Measurements from ENCODE around the gene ANK3. TPM values are rescaled to one million over a fixed set of nuclear protein-coding genes. Genes with fewer than 3 reads are reported as not detected.
A peak's percentile ranks its signal among the peaks of the same experiment; 100 is the strongest.

Gene ANK3
- total RNA-seq, 1 experiment from 2014 or later = 6.7 TPM

DNA sequence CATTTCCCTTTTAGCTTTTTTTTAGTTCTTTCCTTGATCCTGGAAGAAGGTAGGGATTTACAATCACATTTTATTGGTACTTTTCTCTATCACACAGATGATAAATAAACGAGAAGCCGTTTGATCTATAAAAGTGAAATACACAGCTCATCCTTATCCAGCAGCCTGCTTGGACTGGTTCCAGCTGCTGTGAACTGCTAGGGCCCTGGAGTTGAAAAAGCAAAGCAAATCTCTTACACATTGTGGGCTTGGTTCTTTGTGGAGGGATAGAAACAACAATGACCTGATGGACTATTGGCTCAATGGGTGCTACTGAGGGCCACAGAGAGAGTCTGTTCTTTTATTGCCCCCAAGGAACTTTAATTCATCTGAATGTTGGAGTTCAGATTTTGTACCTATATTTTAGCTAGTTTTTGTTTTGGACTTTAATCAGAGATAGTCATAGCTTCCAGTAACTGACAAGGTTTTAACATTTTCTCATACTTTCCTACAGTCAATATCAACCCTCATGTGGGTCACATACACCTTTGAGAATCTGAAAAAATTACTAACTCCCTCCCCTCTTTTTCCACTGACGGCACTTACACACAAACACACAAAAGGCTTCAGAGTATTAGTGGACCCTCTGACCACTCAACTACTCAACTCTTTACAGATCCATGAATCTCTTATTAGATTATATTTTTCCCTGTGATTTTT, 391.7 kb downstream of the ANK3 start:
- H3K36me3 Mint-ChIP-seq (ENCODE audit: insufficient read depth, unreplicated experiment) = no peaks in the 10 kb centered on the region
- peaks cover 7% of the 10 kb centered on the region for H3K4me1 Mint-ChIP-seq (ENCODE audit: insufficient read depth, unreplicated experiment)
- no peak overlapping the region for H3K27ac Mint-ChIP-seq (ENCODE audit: low read depth, unreplicated experiment)
- no peaks in the 10 kb centered on the region for H3K9me3 Mint-ChIP-seq (ENCODE audit: unreplicated experiment)
- no peaks in the 10 kb centered on the region for H3K27me3 Mint-ChIP-seq (ENCODE audit: insufficient read depth, unreplicated experiment)
- BruUV-seq (replicated peaks) = no TSS peak
- H3K4me3 Mint-ChIP-seq (ENCODE audit: unreplicated experiment) = no peak overlapping the region
- DNase-seq (ENCODE audit: unreplicated experiment) = no peak
- ChIA-PET POLR2A (interaction anchor here (0.6 kb wide), 1 partner anchor 34 kb away, joined by 3 read pairs; no protein-coding TSS in a partner anchor), CTCF (interaction anchor here (0.5 to 1.2 kb wide), 5 partner anchors 89 to 167 kb away, joined by 3 to 4 read pairs (median 3); no protein-coding TSS in a partner anchor)
- TF ChIP-seq, protein P1, sequence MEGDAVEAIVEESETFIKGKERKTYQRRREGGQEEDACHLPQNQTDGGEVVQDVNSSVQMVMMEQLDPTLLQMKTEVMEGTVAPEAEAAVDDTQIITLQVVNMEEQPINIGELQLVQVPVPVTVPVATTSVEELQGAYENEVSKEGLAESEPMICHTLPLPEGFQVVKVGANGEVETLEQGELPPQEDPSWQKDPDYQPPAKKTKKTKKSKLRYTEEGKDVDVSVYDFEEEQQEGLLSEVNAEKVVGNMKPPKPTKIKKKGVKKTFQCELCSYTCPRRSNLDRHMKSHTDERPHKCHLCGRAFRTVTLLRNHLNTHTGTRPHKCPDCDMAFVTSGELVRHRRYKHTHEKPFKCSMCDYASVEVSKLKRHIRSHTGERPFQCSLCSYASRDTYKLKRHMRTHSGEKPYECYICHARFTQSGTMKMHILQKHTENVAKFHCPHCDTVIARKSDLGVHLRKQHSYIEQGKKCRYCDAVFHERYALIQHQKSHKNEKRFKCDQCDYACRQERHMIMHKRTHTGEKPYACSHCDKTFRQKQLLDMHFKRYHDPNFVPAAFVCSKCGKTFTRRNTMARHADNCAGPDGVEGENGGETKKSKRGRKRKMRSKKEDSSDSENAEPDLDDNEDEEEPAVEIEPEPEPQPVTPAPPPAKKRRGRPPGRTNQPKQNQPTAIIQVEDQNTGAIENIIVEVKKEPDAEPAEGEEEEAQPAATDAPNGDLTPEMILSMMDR (IDR thresholded peaks at IDR 0.05; ENCODE audit: unreplicated experiment) = no peak
- intact Hi-C loops (cut with micrococcal nuclease) = no loop called here

DNA sequence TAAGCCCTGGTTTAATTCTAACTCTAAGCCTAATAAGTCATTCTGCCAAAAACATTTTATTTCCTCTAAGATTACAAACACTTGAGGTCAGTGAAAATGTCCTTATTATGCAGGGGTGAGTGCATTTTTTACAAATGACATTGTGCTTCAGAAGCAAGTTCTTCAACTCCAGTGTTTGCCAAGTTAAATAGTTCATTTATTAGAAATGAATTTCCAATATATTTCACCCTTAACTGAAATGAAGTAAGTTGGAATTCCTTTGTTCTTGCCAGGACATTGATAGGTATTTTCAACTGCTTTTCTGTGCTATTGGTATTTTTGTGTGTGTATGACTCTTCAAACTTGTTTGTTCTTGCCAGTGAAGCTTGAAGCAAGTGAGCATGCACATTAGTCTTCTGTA, 393.8 kb downstream of the ANK3 start:
- H3K4me3 Mint-ChIP-seq (ENCODE audit: unreplicated experiment) = no peak overlapping the region

DNA sequence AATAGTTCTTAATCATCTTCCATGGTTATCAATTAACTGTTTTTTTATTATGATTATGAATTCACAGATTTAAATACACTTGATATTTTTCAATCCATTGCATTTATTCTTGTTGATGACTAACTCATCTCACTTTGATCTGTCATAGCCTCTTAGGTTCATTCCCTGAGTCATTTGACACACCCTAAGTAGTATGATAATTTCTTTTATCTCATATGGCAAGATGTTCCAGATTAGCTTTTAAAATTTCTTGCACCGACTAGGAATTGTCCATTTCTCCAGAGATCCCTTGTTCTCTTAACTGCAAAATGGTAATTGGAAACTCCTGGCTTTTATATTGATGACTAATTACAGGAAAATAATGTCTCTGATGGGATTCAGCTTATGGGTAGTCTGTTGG, 395.7 kb downstream of the ANK3 start:
- no peak overlapping the region for H3K27ac Mint-ChIP-seq (ENCODE audit: low read depth, unreplicated experiment)
- ChIA-PET POLR2A (interaction anchor here (0.6 to 5.0 kb wide), 7 partner anchors 9 to 100 kb away, joined by 3 to 30 read pairs (median 4); partner anchors contain the start of gene CCDC6), CTCF (interaction anchor here (3.1 kb wide), 1 partner anchor 88 kb away, joined by 11 read pairs; the partner anchor contains the start of gene CCDC6)
- H3K27me3 Mint-ChIP-seq (ENCODE audit: insufficient read depth, unreplicated experiment) = no peaks in the 10 kb centered on the region
- H3K36me3 Mint-ChIP-seq (ENCODE audit: insufficient read depth, unreplicated experiment) = no peaks in the 10 kb centered on the region
- peaks cover 16% of the 10 kb centered on the region for H3K4me1 Mint-ChIP-seq (ENCODE audit: insufficient read depth, unreplicated experiment)
- intact Hi-C loops (cut with micrococcal nuclease) = no loop called here
- H3K4me3 Mint-ChIP-seq (ENCODE audit: unreplicated experiment) = no peak overlapping the region
- TF ChIP-seq, protein P1 (IDR thresholded peaks at IDR 0.05; ENCODE audit: unreplicated experiment) = no peak
- no TSS peak for BruUV-seq (replicated peaks)
- no peaks in the 10 kb centered on the region for H3K9me3 Mint-ChIP-seq (ENCODE audit: unreplicated experiment)
- no peak for DNase-seq (ENCODE audit: unreplicated experiment)

More for the DNA sequence above, 393.8 kb downstream of the ANK3 start:
- DNase-seq (ENCODE audit: unreplicated experiment) = no peak
- H3K27ac Mint-ChIP-seq (ENCODE audit: low read depth, unreplicated experiment) = no peak overlapping the region
- intact Hi-C loops (cut with micrococcal nuclease) = no loop called here
- TF ChIP-seq, protein P1 (IDR thresholded peaks at IDR 0.05; ENCODE audit: unreplicated experiment) = no peak
- no peaks in the 10 kb centered on the region for H3K36me3 Mint-ChIP-seq (ENCODE audit: insufficient read depth, unreplicated experiment)
- H3K27me3 Mint-ChIP-seq (ENCODE audit: insufficient read depth, unreplicated experiment) = no peaks in the 10 kb centered on the region
- BruUV-seq (replicated peaks) = no TSS peak
- CTCF ChIA-PET = interaction anchor here (1.0 to 1.6 kb wide), 2 partner anchors 90 to 122 kb away, joined by 3 to 4 read pairs; partner anchors contain the start of gene CCDC6
- H3K9me3 Mint-ChIP-seq (ENCODE audit: unreplicated experiment) = no peaks in the 10 kb centered on the region
- peaks cover 16% of the 10 kb centered on the region for H3K4me1 Mint-ChIP-seq (ENCODE audit: insufficient read depth, unreplicated experiment)
- POLR2A ChIA-PET = interaction anchor here (0.7 to 5.0 kb wide), 5 partner anchors 10 to 1348 kb away, joined by 3 to 30 read pairs (median 4); partner anchors contain the start of gene CCDC6

DNA sequence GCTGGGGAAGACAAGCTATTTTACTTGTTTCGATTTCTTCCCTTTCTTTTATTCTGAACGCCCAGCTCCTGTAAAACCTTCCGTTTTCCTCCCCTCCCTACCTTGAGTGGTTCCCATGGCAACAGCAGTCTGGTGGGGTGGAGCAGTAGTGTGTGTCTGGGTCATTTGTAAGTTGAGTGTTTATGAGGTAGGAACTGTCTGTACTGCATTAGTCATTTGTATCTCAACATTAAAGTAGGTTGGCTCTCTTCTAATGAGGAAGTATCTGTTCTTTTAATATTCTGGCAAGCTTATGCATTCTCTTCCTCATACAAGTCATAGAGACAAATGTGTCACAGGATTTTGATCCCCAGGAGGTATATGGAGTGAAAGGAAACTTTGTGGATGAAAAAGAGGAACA, 398.0 kb downstream of the ANK3 start:
- Mint-ChIP-seq H3K36me3 (ENCODE audit: insufficient read depth, unreplicated experiment) (no peaks in the 10 kb centered on the region), H3K4me1 (ENCODE audit: insufficient read depth, unreplicated experiment) (peaks cover 16% of the 10 kb centered on the region), H3K27me3 (ENCODE audit: insufficient read depth, unreplicated experiment) (no peaks in the 10 kb centered on the region), H3K9me3 (ENCODE audit: unreplicated experiment) (no peaks in the 10 kb centered on the region), H3K27ac (ENCODE audit: low read depth, unreplicated experiment) (peak overlapping the region; percentile 94), H3K4me3 (ENCODE audit: unreplicated experiment) (peak overlapping the region; percentile 59)
- intact Hi-C loops (cut with micrococcal nuclease) = no loop called here
- DNase-seq (ENCODE audit: unreplicated experiment) = peak; percentile 57
- TF ChIP-seq, protein P1 (IDR thresholded peaks at IDR 0.05; ENCODE audit: unreplicated experiment) = no peak
- ChIA-PET POLR2A (interaction anchor here (1.0 to 5.0 kb wide), 8 partner anchors 10 to 154 kb away, joined by 3 to 30 read pairs (median 4); partner anchors contain the start of gene CCDC6), CTCF (interaction anchor here (0.6 to 3.1 kb wide), 8 partner anchors 15 to 1854 kb away, joined by 3 to 15 read pairs (median 4); partner anchors contain the start of gene CCDC6)
- no TSS peak for BruUV-seq (replicated peaks)

Measured in MCF 10A (cell line).